ENCODE results near the gene CADM2. TPM values are rescaled to one million over a fixed set of nuclear protein-coding genes. Genes with fewer than 3 reads are reported as not detected.

Gene CADM2
- total RNA-seq, 1 donor from 2014 or later: 3.3 TPM

DNA sequence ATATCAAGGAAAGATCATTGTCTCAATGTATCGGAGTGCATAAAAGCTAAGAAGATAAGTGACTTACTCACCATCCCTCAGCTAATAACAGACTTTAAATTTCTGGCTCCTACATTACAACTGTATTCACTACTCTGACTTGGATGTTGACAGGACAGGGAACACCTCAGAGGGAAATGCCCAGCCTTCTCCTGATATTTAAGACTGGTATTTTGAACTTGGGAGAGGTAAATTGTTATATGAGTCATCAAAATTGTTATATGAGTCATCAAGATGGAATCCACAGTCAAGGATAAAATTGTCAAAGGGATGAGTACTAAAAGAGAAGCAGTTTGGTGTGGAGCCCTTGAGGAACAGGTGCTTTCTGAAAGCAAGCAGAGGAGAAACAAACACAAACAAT, 1070.8 kb downstream of the CADM2 start:
- Mint-ChIP-seq H3K27me3 (ENCODE audit: low read depth) (no peaks in the 10 kb centered on the region), H3K9me3 (peaks cover 3% of the 10 kb centered on the region), H3K4me1 (peaks cover 4% of the 10 kb centered on the region), H3K36me3 (no peaks in the 10 kb centered on the region), H3K27ac (no peak overlapping the region), H3K4me3 (no peak overlapping the region)
- no peak for TF ChIP-seq CTCF (IDR thresholded peaks at IDR 0.05; ENCODE audit: unreplicated experiment)
- no peak for DNase-seq (ENCODE audit: low spot score in 2 of 2, unreplicated experiment in 2 of 2)

DNA sequence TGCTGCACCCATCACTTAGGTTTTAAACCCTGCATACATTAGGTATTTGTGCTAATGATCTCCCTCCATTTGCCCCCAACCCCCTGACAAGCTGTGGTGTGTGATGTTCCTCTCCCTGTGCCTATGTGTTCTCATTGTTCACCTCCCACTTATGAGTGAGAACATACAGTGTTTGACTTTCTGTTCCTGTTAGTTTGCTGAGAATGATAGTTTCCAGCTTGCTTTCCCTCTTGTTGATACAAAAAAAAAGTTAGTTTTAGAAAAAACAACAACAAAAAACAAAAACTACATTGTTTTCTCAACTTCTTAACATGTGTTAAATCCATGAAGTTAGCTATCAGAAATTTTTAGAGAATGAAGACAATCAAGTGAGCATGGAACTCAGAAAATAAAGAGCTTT, 1079.1 kb downstream of the CADM2 start:
- no peak for TF ChIP-seq CTCF (IDR thresholded peaks at IDR 0.05; ENCODE audit: unreplicated experiment)
- no peak overlapping the region for H3K4me3 Mint-ChIP-seq
- no peaks in the 10 kb centered on the region for H3K27me3 Mint-ChIP-seq (ENCODE audit: low read depth)
- no peak for DNase-seq (ENCODE audit: low spot score in 2 of 2, unreplicated experiment in 2 of 2)
- no peaks in the 10 kb centered on the region for H3K4me1 Mint-ChIP-seq
- no peak overlapping the region for H3K27ac Mint-ChIP-seq
- H3K9me3 Mint-ChIP-seq: peaks cover 39% of the 10 kb centered on the region
- H3K36me3 Mint-ChIP-seq: peaks cover 5% of the 10 kb centered on the region

DNA sequence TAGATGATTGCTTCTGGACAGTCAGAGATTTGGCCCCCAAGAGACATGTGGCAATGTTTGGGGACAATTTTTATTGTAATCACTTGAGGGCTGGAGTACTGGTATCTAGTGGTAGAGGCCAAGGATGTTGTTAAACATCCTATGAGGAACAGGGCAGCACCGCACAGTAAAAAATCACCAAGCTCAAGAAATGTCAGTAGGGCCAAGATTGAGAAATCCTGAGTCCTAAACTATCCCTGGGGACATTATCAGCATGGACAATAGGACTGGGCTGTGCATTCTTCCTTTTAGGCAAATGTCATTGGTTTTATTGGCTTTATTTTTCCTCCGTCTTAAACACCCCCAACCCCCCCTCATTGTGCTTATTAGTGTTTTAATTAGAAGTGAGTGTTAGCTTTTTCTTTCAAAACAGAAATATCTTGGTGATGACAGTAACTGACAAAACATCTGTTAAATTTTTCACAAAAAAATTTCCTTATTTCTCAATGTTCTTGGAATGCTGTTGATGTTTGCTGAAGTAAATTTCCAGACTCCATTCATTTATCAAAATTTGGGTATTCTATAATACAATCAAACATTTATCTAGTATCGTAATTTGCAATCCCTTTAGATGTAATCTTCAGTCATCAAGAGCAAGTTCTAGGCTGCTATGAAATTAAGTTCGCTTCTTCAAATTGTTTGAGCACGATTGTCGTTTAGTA, 1087.8 kb downstream of the CADM2 start:
- H3K9me3 Mint-ChIP-seq: peaks cover 11% of the 10 kb centered on the region
- no peak overlapping the region for H3K27ac Mint-ChIP-seq
- peaks cover 9% of the 10 kb centered on the region for H3K27me3 Mint-ChIP-seq (ENCODE audit: low read depth)
- H3K36me3 Mint-ChIP-seq: no peaks in the 10 kb centered on the region
- H3K4me1 Mint-ChIP-seq: peaks cover 8% of the 10 kb centered on the region
- H3K4me3 Mint-ChIP-seq: no peak overlapping the region
- TF ChIP-seq CTCF (IDR thresholded peaks at IDR 0.05; ENCODE audit: unreplicated experiment): no peak
- no peak for DNase-seq (ENCODE audit: low spot score in 2 of 2, unreplicated experiment in 2 of 2)

DNA sequence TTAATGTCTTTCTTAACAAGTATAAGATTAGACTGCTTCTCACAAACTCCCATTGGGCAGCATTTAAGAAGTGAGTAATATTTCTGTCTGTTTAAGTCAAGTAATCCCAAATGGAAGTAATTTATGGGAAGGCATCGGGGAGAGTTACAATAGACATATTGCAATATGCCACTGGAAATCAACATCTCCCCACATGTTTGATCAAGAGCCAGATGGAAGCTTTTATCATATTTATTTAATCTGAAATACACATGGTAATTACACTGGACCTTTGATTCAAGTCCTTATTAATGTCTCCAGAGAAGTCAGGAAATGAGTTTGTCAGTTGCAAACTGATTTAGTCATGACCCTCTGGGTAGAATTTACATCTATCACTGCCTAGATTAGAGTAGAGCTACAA, 1088.4 kb downstream of the CADM2 start:
- Mint-ChIP-seq H3K27ac (no peak overlapping the region), H3K9me3 (peaks cover 5% of the 10 kb centered on the region), H3K36me3 (no peaks in the 10 kb centered on the region), H3K27me3 (ENCODE audit: low read depth) (peaks cover 9% of the 10 kb centered on the region), H3K4me1 (peaks cover 8% of the 10 kb centered on the region), H3K4me3 (no peak overlapping the region)
- DNase-seq (ENCODE audit: low spot score in 2 of 2, unreplicated experiment in 2 of 2): no peak
- no peak for TF ChIP-seq CTCF (IDR thresholded peaks at IDR 0.05; ENCODE audit: unreplicated experiment)

GRCh38 chr3:86051058-86051457, 1092.3 kb downstream of the CADM2 start:
- H3K36me3 Mint-ChIP-seq: no peaks in the 10 kb centered on the region
- peaks cover 18% of the 10 kb centered on the region for H3K27me3 Mint-ChIP-seq (ENCODE audit: low read depth)
- H3K9me3 Mint-ChIP-seq: no peaks in the 10 kb centered on the region
- H3K4me3 Mint-ChIP-seq: no peak overlapping the region
- H3K27ac Mint-ChIP-seq: no peak overlapping the region
- no peak for DNase-seq (ENCODE audit: low spot score in 2 of 2, unreplicated experiment in 2 of 2)
- no peak for TF ChIP-seq CTCF (IDR thresholded peaks at IDR 0.05; ENCODE audit: unreplicated experiment)
- peaks cover 8% of the 10 kb centered on the region for H3K4me1 Mint-ChIP-seq
